IMR-90 (cell line): Measurements from ENCODE around the gene PHB1. TPM values are rescaled to one million over a fixed set of nuclear protein-coding genes. Genes with fewer than 3 reads are reported as not detected.

Source experiments
- ATAC-seq: fragments of 200-7000 bp; cut with Tn5 transposase; 2 replicates; pipeline ENCODE4 v1.9.1; 2020; ENCODE audit warnings: low read depth, mild to moderate bottlenecking, moderate library complexity
- BruUV-seq: library from RNA; stranded (reverse); fragments of 400-500 nt; replicated peaks from 2 replicates; lab custom pipeline; 2021; lab: Mats Ljungman, UMichigan
- CTCF ChIA-PET: fragments of 300-600 bp; formaldehyde crosslinking; extraction: SDS; loops from one replicate; lab custom pipeline; 2021; ENCODE audit warnings: antibody characterized with exemption; lab: Yijun Ruan, JAX
- POLR2A ChIA-PET: fragments of 300-600 bp; sonication (Branson Sonifier 250); formaldehyde crosslinking; loops from one replicate; lab custom pipeline; 2022; ENCODE audit warnings: antibody characterized with exemption; ENCODE audit not compliant: unreplicated experiment; lab: Charles Lee
- DNase-seq: peaks from one replicate; pipeline ENCODE4 v3.0.0; 2013
- H2AFZ ChIP-seq: replicated peaks from 2 replicates; pipeline ENCODE3; 2013; ENCODE audit warnings: low read length, mild to moderate bottlenecking; ENCODE audit not compliant: poor library complexity
- H2AK5ac ChIP-seq: 2 replicates; pipeline ENCODE4 v1.6.1; 2013; ENCODE audit warnings: low read depth, low read length, inconsistent platforms
- H2AK9ac ChIP-seq: replicated peaks from 2 replicates; pipeline ENCODE3; 2013; ENCODE audit warnings: mild to moderate bottlenecking, low read depth, low read length, moderate library complexity; ENCODE audit not compliant: poor library complexity
- H2BK120ac ChIP-seq: 2 replicates; pipeline ENCODE4 v1.6.1; 2013; ENCODE audit warnings: low read depth, low read length, inconsistent platforms
- H2BK15ac ChIP-seq: 3 replicates; pipeline ENCODE4 v1.6.1; 2013; ENCODE audit warnings: low read depth, low read length, inconsistent platforms
- H2BK20ac ChIP-seq: 2 replicates; pipeline ENCODE4 v1.6.1; 2013; ENCODE audit warnings: low read depth, mild to moderate bottlenecking, inconsistent platforms, low read length, moderate library complexity
- H2BK5ac ChIP-seq: 2 replicates; pipeline ENCODE4 v1.6.1; 2013; ENCODE audit warnings: mild to moderate bottlenecking, low read depth, low read length, inconsistent platforms; ENCODE audit not compliant: poor library complexity, severe bottlenecking
- H3K14ac ChIP-seq: replicated peaks from 2 replicates; pipeline ENCODE4 v1.6.1; 2013; ENCODE audit warnings: low read depth, low read length, inconsistent platforms
- H3K18ac ChIP-seq: 2 replicates; pipeline ENCODE4 v1.6.1; 2013; ENCODE audit warnings: low read depth, low read length, control low read depth
- H3K23ac ChIP-seq: 2 replicates; pipeline ENCODE4 v1.6.1; 2013; ENCODE audit warnings: low read depth, low read length, inconsistent platforms
- H3K27ac ChIP-seq: 2 replicates; pipeline ENCODE4 v1.5.1; 2013; ENCODE audit warnings: mild to moderate bottlenecking, control low read depth, low read length; ENCODE audit not compliant: insufficient read depth
- H3K27me3 ChIP-seq: 2 replicates; pipeline ENCODE4 v1.6.1; 2013; ENCODE audit warnings: low read length; ENCODE audit not compliant: control insufficient read depth, insufficient read depth
- H3K36me3 ChIP-seq: 2 replicates; pipeline ENCODE4 v1.6.1; 2013; ENCODE audit warnings: low read length, mixed read lengths; ENCODE audit not compliant: control insufficient read depth, insufficient read depth
- H3K4ac ChIP-seq: 2 replicates; pipeline ENCODE4 v1.6.1; 2013; ENCODE audit warnings: low read depth, low read length, inconsistent platforms
- H3K4me1 ChIP-seq: 2 replicates; pipeline ENCODE4 v1.6.1; 2013; ENCODE audit warnings: low read length, mixed read lengths; ENCODE audit not compliant: control insufficient read depth, insufficient read depth
- H3K4me2 ChIP-seq: 2 replicates; pipeline ENCODE4 v1.6.1; 2013; ENCODE audit warnings: low read depth, mild to moderate bottlenecking, control low read depth, low read length, moderate library complexity
- H3K4me3 ChIP-seq: 2 replicates; pipeline ENCODE4 v1.5.1; 2013; ENCODE audit warnings: low read depth, mild to moderate bottlenecking, control low read depth, low read length, moderate library complexity; ENCODE audit not compliant: insufficient read depth
- H3K56ac ChIP-seq: 2 replicates; pipeline ENCODE4 v1.6.1; 2013; ENCODE audit warnings: low read length, inconsistent platforms; ENCODE audit not compliant: insufficient read depth; ENCODE audit errors: extremely low read depth
- H3K79me1 ChIP-seq, 2 experiments: 2 replicates each; pipeline ENCODE4 v1.6.1; 2013; ENCODE audit warnings: low read length in 2 of 2, inconsistent platforms in 1 of 2, low read depth in 1 of 2
- H3K9ac ChIP-seq: 2 replicates; pipeline ENCODE4 v1.6.1; 2013; ENCODE audit warnings: low read depth, low read length, control low read depth
- H3K9me1 ChIP-seq: 2 replicates; pipeline ENCODE4 v1.6.1; 2013; ENCODE audit warnings: low read length, inconsistent platforms; ENCODE audit not compliant: insufficient read depth
- H3K9me3 ChIP-seq: 2 replicates; pipeline ENCODE4 v1.6.1; 2013; ENCODE audit warnings: low read length; ENCODE audit not compliant: control insufficient read depth, insufficient read depth
- H4K20me1 ChIP-seq: 2 replicates; pipeline ENCODE4 v1.6.1; 2013; ENCODE audit warnings: low read length, inconsistent platforms; ENCODE audit not compliant: insufficient read depth
- H4K5ac ChIP-seq: 2 replicates; pipeline ENCODE4 v1.6.1; 2013; ENCODE audit warnings: mild to moderate bottlenecking, low read depth, low read length, control low read depth
- H4K8ac ChIP-seq, 2 experiments: 2 replicates each; pipeline ENCODE4 v1.6.1; 2013; ENCODE audit warnings: low read depth in 2 of 2, low read length in 2 of 2, control low read depth in 1 of 2, inconsistent platforms in 1 of 2
- H4K91ac ChIP-seq: 2 replicates; pipeline ENCODE4 v1.6.1; 2013; ENCODE audit warnings: low read depth, low read length, inconsistent platforms; ENCODE audit not compliant: insufficient read depth
- CTCF ChIP-seq: conservative IDR thresholded peaks from 2 replicates; pipeline ENCODE4 v1.5.1; 2012; ENCODE audit warnings: mild to moderate bottlenecking, low read depth, low read length, improper control_type of control experiment
- FOS ChIP-seq: fragments of 150-350 bp; IDR thresholded peaks from 2 replicates; pipeline ENCODE4 v1.6.1; 2016; ENCODE audit warnings: low read depth, low read length
- MAZ ChIP-seq: IDR thresholded peaks from 2 replicates; pipeline ENCODE4 v1.6.1; 2012; ENCODE audit warnings: low read depth, mild to moderate bottlenecking, low read length, improper control_type of control experiment, moderate library complexity, borderline replicate concordance
- MXI1 ChIP-seq: IDR thresholded peaks from 2 replicates; pipeline ENCODE4 v1.6.1; 2012; ENCODE audit warnings: low read depth, mild to moderate bottlenecking, low read length, moderate library complexity, borderline replicate concordance
- RAD21 ChIP-seq: IDR thresholded peaks from 2 replicates; pipeline ENCODE4 v1.6.1; 2012; ENCODE audit warnings: low read length, improper control_type of control experiment
- RCOR1 ChIP-seq: IDR thresholded peaks from 2 replicates; pipeline ENCODE4 v1.6.1; 2012; ENCODE audit warnings: mild to moderate bottlenecking, low read length, improper control_type of control experiment; ENCODE audit not compliant: insufficient replicate concordance
- WGBS, 2 experiments: methylation state at CpG; one replicate each; pipeline versions ENCODE4 v1.1.5 to v1.1.7; 2013; ENCODE audit warnings: missing lambda C conversion rate in 2 of 2; ENCODE audit not compliant: insufficient read length in 1 of 2; ENCODE audit errors: extremely low coverage in 2 of 2; 5-methylcytosine and 5-hydroxymethylcytosine counted together
- dilution Hi-C: fragments of 300-500 bp; cut with HindIII; formaldehyde crosslinking; loops from one replicate; pipeline ENCODE4 v1.14.3; 2018; ENCODE audit warnings: low sequenced_read_pairs; ENCODE audit not compliant: unreplicated experiment
- in situ Hi-C: fragments of 300-500 bp; cut with MboI; formaldehyde crosslinking; loops from 3 replicates; pipeline ENCODE4 v1.14.3; 2019; ENCODE audit warnings: low sequenced_read_pairs, inconsistent platforms, mixed read lengths
- intact Hi-C: fragments of 100-400 bp; cut with micrococcal nuclease; formaldehyde crosslinking; loops from 2 replicates; pipeline ENCODE4 v1.10.0; 2022
- polyA plus RNA-seq, 3 experiments: library from polyadenylated mRNA; depleted of rRNA; stranded (reverse); fragments of >200 nt; gene quantifications; 2 replicates each; pipeline ENCODE4 v1.2.3, GENCODE V29; 2012; ENCODE audit warnings: low replicate concordance in 1 of 3
- total RNA-seq: library from RNA; depleted of rRNA; stranded (reverse); fragments of >200 nt; gene quantifications from 2 replicates; pipeline ENCODE4 v1.2.3, GENCODE V29; 2012

Gene PHB1
- total and polyA plus RNA-seq, 2 of the 4 experiments (the other 2 are of a cell fraction), result 283 to 294 TPM

DNA sequence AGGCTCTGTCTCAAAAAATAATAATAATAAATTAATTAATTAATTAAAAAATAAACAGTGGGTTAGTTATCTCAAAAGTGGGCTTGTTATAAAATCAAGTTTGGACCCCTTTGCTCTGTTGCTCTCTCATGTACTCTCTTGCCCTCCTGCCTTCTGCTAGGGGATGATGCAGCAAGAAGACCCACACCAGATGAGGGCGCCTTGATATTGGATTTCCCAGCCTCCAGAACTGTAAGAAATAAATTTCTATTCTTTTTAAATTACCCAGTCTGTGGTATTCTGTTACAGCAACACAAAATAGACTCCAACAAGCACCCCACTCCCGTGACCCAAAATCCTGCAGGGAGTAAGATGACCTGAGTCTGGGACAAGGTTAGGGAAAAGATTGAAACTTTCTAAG lies 50.6 kb downstream of the PHB1 start:
- Histone ChIP-seq H4K20me1 (peaks cover 21% of the 10 kb centered on the region), H4K8ac (no peak overlapping the region), H4K5ac (no peak overlapping the region), H3K79me1 (peaks cover 14 to 23% of the 10 kb centered on the region in 2 experiments), H2BK20ac (no peak overlapping the region), H3K9me3 (no peaks in the 10 kb centered on the region), H3K4me1 (peaks cover 4% of the 10 kb centered on the region; the same call in 1 of the 2 replicates), H3K27ac (no peak overlapping the region), H3K27me3 (no peaks in the 10 kb centered on the region), H3K4ac (no peak overlapping the region), H3K36me3 (no peaks in the 10 kb centered on the region), H3K14ac (no peak overlapping the region), H2BK5ac (no peak overlapping the region), H3K23ac (no peak overlapping the region), H3K9ac (no peak overlapping the region), H3K4me2 (no peak overlapping the region), H3K4me3 (no peak overlapping the region), H3K9me1 (peaks cover 5% of the 10 kb centered on the region; the same call in 1 of the 2 replicates), H2AK5ac (no peak overlapping the region), H3K56ac (no peak overlapping the region), H2BK120ac (no peak overlapping the region), H4K91ac (no peak overlapping the region), H2AK9ac (no peak overlapping the region), H2BK15ac (no peak overlapping the region), H2AFZ (no peak overlapping the region), H3K18ac (no peak overlapping the region)
- BruUV-seq, result no TSS peak
- ChIA-PET CTCF (no interaction called here), POLR2A (no interaction called here)
- intact Hi-C loops, result loop anchor here (5.0 kb wide), 1 partner anchor 33 kb away; no protein-coding TSS in a partner anchor
- in situ Hi-C loops, result no loop called here
- ATAC-seq (no peak), DNase-seq (no peak)
- WGBS, 2 experiments, result no CpG with 5 or more reads among the region's 2 CpGs
- dilution Hi-C loops, result no loop called here
- TF ChIP-seq RAD21, result no peak
- no peak for TF ChIP-seq CTCF
- no peak for TF ChIP-seq MAZ
- TF ChIP-seq RCOR1, result no peak
- no peak for TF ChIP-seq FOS
- TF ChIP-seq MXI1, result no peak
